Bronchial epithelial cell (primary cell): ENCODE data around the gene REL. TPM values are rescaled to one million over a fixed set of nuclear protein-coding genes. Genes with fewer than 3 reads are reported as not detected.
"Not testable (repeated sequence)": the region's sequence is repeated elsewhere in the genome, so short reads cannot be mapped to it uniquely, and the experiment has no call there.

Experiments used
- DNase-seq: peaks from one replicate; pipeline ENCODE4 v3.0.0-alpha.2; 2010; ENCODE audit warnings: low read depth
- FAIRE-seq: peaks from 2 replicates; lab custom pipeline; 2011; peaks lifted over from hg19 to GRCh38; lab: Jason Lieb, UNC
- H3K27me3 ChIP-seq: 2 replicates; pipeline ENCODE4 v1.5.1; 2011; ENCODE audit warnings: low read length; ENCODE audit not compliant: control insufficient read depth, insufficient read depth
- H3K36me3 ChIP-seq: 2 replicates; pipeline ENCODE4 v1.5.1; 2011; ENCODE audit warnings: low read length; ENCODE audit not compliant: control insufficient read depth, insufficient read depth
- H3K4me3 ChIP-seq: 2 replicates; pipeline ENCODE4 v1.5.1; 2011; ENCODE audit warnings: mild to moderate bottlenecking, low read depth, low read length, control low read depth
- CTCF ChIP-seq: IDR thresholded peaks from 2 replicates; pipeline ENCODE4 v1.5.1; 2011; ENCODE audit warnings: mild to moderate bottlenecking, moderate library complexity, low read length, control low read depth, inconsistent platforms; ENCODE audit not compliant: insufficient read depth, severe bottlenecking
- total RNA-seq: library from RNA; depleted of rRNA; stranded (reverse); fragments of >200 nt; gene quantifications from 2 replicates; pipeline ENCODE4 v1.2.1, GENCODE V29; 2014

Gene REL
- total RNA-seq, 1 donor from 2014 or later, result 9.0 TPM

- TF ChIP-seq CTCF, result no peak
- Histone ChIP-seq H3K27me3 (no peaks in the 10 kb centered on the region), H3K4me3 (no peak overlapping the region), H3K36me3 (no peaks in the 10 kb centered on the region)
- DNase-seq (no peak), FAIRE-seq (no peak)
Measured at GRCh38 chr2:60888853-60889252, 7.5 kb downstream of the REL start.

- not testable (repeated sequence) for H3K36me3 ChIP-seq, H3K4me3 ChIP-seq, H3K27me3 ChIP-seq, DNase-seq, FAIRE-seq
Measured at GRCh38 chr2:60889581-60890392, 8.4 kb downstream of the REL start.

- FAIRE-seq (no peak), DNase-seq (no peak)
- no peak overlapping the region for H3K4me3 ChIP-seq
- no peak for TF ChIP-seq CTCF
- peaks cover 4% of the 10 kb centered on the region for H3K36me3 ChIP-seq
- no peaks in the 10 kb centered on the region for H3K27me3 ChIP-seq
Measured at GRCh38 chr2:60890393-60890707, 9.0 kb downstream of the REL start.

GRCh38 chr2:60891180-60891579, 9.8 kb downstream of the REL start:
- FAIRE-seq (no peak), DNase-seq (no peak)
- Histone ChIP-seq H3K36me3 (peaks cover 4% of the 10 kb centered on the region), H3K27me3 (no peaks in the 10 kb centered on the region), H3K4me3 (no peak overlapping the region)
- no peak for TF ChIP-seq CTCF

GRCh38 chr2:60898567-60898966, 17.2 kb downstream of the REL start:
- FAIRE-seq (no peak), DNase-seq (no peak)
- no peak overlapping the region for H3K4me3 ChIP-seq
- no peaks in the 10 kb centered on the region for H3K27me3 ChIP-seq
- TF ChIP-seq CTCF, result no peak
- peaks cover 10% of the 10 kb centered on the region for H3K36me3 ChIP-seq

GRCh38 chr2:60899230-60899891, 18.0 kb downstream of the REL start:
- TF ChIP-seq CTCF, result no peak
- FAIRE-seq, result no peak
- Histone ChIP-seq H3K36me3 (peaks cover 9% of the 10 kb centered on the region), H3K27me3 (no peaks in the 10 kb centered on the region), H3K4me3 (no peak overlapping the region)
- DNase-seq, result no peak
